Natural killer cell (primary cell): ENCODE results near the gene TAS2R20. TPM values are rescaled to one million over a fixed set of nuclear protein-coding genes. Genes with fewer than 3 reads are reported as not detected.

ENCODE experiments used
- ATAC-seq, 3 donors: fragments of 150-1000 bp in 2 of 3; fragments of 200-7000 bp in 1 of 3; cut with Tn5 transposase; 1 replicate in 1 of 3; 2 replicates in 2 of 3; pipeline ENCODE4 v1.10.0; 2021; ENCODE audit warnings: mild to moderate bottlenecking in 2 of 3, moderate library complexity in 2 of 3
- DNase-seq, 2 donors: peaks; one replicate each; pipeline versions ENCODE4 v3.0.0 to v3.0.0-alpha.2; 2013 to 2021; ENCODE audit warnings: mixed read lengths in 1 of 2
- H3K27ac ChIP-seq: one replicate; pipeline ENCODE4 v1.5.1; 2013; ENCODE audit warnings: mild to moderate bottlenecking, low read length
- H3K27me3 ChIP-seq: one replicate; pipeline ENCODE4 v1.6.1; 2013; ENCODE audit warnings: low read length; ENCODE audit not compliant: control insufficient read depth, insufficient read depth
- H3K36me3 ChIP-seq: one replicate; pipeline ENCODE4 v1.6.1; 2013; ENCODE audit warnings: low read length; ENCODE audit not compliant: control insufficient read depth, insufficient read depth
- H3K4me1 ChIP-seq: one replicate; pipeline ENCODE4 v1.6.1; 2013; ENCODE audit warnings: low read length; ENCODE audit not compliant: control insufficient read depth, insufficient read depth
- H3K4me3 ChIP-seq: one replicate; pipeline ENCODE4 v1.5.1; 2013; ENCODE audit warnings: low read length
- H3K9me3 ChIP-seq: one replicate; pipeline ENCODE4 v1.6.1; 2013; ENCODE audit warnings: low read length; ENCODE audit not compliant: control insufficient read depth, insufficient read depth
- H3K27ac Mint-ChIP-seq, 2 donors: one replicate each; pipeline ENCODE4 v1.8.0; 2022; ENCODE audit warnings: mild to moderate bottlenecking in 2 of 2, mixed read lengths in 2 of 2, moderate library complexity in 1 of 2
- H3K27me3 Mint-ChIP-seq, 2 donors: one replicate each; pipeline ENCODE4 v1.8.0; 2022; ENCODE audit warnings: low read depth in 2 of 2, mixed read lengths in 2 of 2
- H3K36me3 Mint-ChIP-seq: one replicate; pipeline ENCODE4 v1.8.0; 2022; ENCODE audit warnings: mixed read lengths
- H3K4me1 Mint-ChIP-seq, 2 donors: one replicate each; pipeline ENCODE4 v1.8.0; 2022; ENCODE audit warnings: mixed read lengths in 2 of 2
- H3K4me3 Mint-ChIP-seq: one replicate; pipeline ENCODE4 v1.8.0; 2022; ENCODE audit warnings: mild to moderate bottlenecking, moderate library complexity, mixed read lengths
- H3K9me3 Mint-ChIP-seq, 2 donors: one replicate each; pipeline ENCODE4 v1.8.0; 2022; ENCODE audit warnings: mixed read lengths in 2 of 2
- WGBS: methylation state at CpG from one replicate; pipeline ENCODE4 v1.1.7; 2013; ENCODE audit warnings: missing lambda C conversion rate; ENCODE audit not compliant: insufficient coverage; 5-methylcytosine and 5-hydroxymethylcytosine counted together
- intact Hi-C: fragments of 100-400 bp; cut with micrococcal nuclease; formaldehyde crosslinking; loops from one replicate; pipeline ENCODE4 v1.14.2; 2022
- total RNA-seq, 4 donors: library from RNA; stranded (reverse); fragments of 120-200 nt in 1 of 4; gene quantifications; one replicate each; pipeline versions ENCODE4 v1.2.3 to v1.2.4, GENCODE V29; 2013 to 2022
- TF ChIP-seq, protein P1 (sequence below): fragments of 200-600 bp; IDR thresholded peaks from one replicate; pipeline ENCODE4 v1.8.0; 2022; ENCODE audit warnings: antibody characterized with exemption

The TAS2R20 gene
- total RNA-seq, 3 donors from 2014 or later (not counting 1 experiment from before 2014, with no cell fraction given): 2.0 to 2.8 (median 2.4) TPM

GRCh38 chr12:10966314-10966713 lies 31.8 kb downstream of the TAS2R20 start:
- ATAC-seq (no peak), DNase-seq (no peak)
- Mint-ChIP-seq H3K27me3 (no peaks in the 10 kb centered on the region), H3K4me1 (peaks cover under 1 to 6% of the 10 kb centered on the region in 2 donors), H3K4me3 (no peak overlapping the region), H3K27ac (no peak overlapping the region), H3K36me3 (no peaks in the 10 kb centered on the region), H3K9me3 (no peaks in the 10 kb centered on the region)
- Histone ChIP-seq H3K9me3 (no peaks in the 10 kb centered on the region), H3K36me3 (no peaks in the 10 kb centered on the region), H3K4me3 (no peak overlapping the region), H3K4me1 (no peaks in the 10 kb centered on the region), H3K27me3 (no peaks in the 10 kb centered on the region), H3K27ac (no peak overlapping the region)
- TF ChIP-seq, protein P1, sequence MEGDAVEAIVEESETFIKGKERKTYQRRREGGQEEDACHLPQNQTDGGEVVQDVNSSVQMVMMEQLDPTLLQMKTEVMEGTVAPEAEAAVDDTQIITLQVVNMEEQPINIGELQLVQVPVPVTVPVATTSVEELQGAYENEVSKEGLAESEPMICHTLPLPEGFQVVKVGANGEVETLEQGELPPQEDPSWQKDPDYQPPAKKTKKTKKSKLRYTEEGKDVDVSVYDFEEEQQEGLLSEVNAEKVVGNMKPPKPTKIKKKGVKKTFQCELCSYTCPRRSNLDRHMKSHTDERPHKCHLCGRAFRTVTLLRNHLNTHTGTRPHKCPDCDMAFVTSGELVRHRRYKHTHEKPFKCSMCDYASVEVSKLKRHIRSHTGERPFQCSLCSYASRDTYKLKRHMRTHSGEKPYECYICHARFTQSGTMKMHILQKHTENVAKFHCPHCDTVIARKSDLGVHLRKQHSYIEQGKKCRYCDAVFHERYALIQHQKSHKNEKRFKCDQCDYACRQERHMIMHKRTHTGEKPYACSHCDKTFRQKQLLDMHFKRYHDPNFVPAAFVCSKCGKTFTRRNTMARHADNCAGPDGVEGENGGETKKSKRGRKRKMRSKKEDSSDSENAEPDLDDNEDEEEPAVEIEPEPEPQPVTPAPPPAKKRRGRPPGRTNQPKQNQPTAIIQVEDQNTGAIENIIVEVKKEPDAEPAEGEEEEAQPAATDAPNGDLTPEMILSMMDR: no peak
- intact Hi-C loops: no loop called here

GRCh38 chr12:10965476-10965875 lies 32.6 kb downstream of the TAS2R20 start:
- no peak for ATAC-seq
- Histone ChIP-seq H3K4me3 (no peak overlapping the region), H3K4me1 (peaks cover 3% of the 10 kb centered on the region), H3K27ac (no peak overlapping the region), H3K27me3 (no peaks in the 10 kb centered on the region), H3K36me3 (no peaks in the 10 kb centered on the region), H3K9me3 (no peaks in the 10 kb centered on the region)
- intact Hi-C loops: no loop called here
- no peak overlapping the region for H3K4me3 Mint-ChIP-seq
- no peaks in the 10 kb centered on the region for H3K27me3 Mint-ChIP-seq
- TF ChIP-seq, protein P1: no peak
- H3K9me3 Mint-ChIP-seq: no peaks in the 10 kb centered on the region
- no peaks in the 10 kb centered on the region for H3K36me3 Mint-ChIP-seq
- 100% methylated on average over 1 of the region's 1 CpG for WGBS
- peaks cover 7 to 14% of the 10 kb centered on the region in 2 donors for H3K4me1 Mint-ChIP-seq
- DNase-seq: no peak
- H3K27ac Mint-ChIP-seq: no peak overlapping the region

DNA sequence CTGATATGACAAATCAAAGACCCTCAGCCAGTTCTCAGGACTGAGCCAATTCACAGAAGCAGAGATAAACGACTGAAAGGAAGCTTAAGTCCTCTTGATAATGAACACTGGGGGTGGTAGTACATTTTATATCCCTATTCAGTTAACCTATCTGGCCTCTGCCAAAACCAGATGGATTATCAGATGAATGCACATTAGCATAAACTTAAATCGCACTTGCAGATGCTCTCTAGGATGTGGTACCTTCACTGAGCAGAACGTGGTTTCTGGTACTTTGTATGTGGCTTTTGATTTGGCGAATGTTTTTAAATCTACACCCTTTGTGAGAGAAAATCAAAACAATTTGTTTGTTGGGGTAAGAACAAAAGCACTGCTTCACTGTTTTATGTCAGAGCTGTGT lies 37.9 kb downstream of the TAS2R20 start:
- ATAC-seq (peak in 2 of 3 donors; percentile 63 to 69), DNase-seq (peak in 1 of 2 donors; percentile 49)
- no peak overlapping the region for H3K27ac Mint-ChIP-seq
- no peaks in the 10 kb centered on the region for H3K27me3 Mint-ChIP-seq
- intact Hi-C loops: no loop called here
- peaks cover 36 to 45% of the 10 kb centered on the region in 2 donors for H3K4me1 Mint-ChIP-seq
- H3K36me3 ChIP-seq: no peaks in the 10 kb centered on the region
- no peak overlapping the region for H3K4me3 Mint-ChIP-seq
- no peak overlapping the region for H3K4me3 ChIP-seq
- TF ChIP-seq, protein P1: no peak
- no peak overlapping the region for H3K27ac ChIP-seq
- H3K4me1 ChIP-seq: peaks cover 3% of the 10 kb centered on the region
- H3K9me3 Mint-ChIP-seq: peaks cover 0 to 3% of the 10 kb centered on the region in 2 donors
- 19% methylated on average over 4 of the region's 4 CpGs for WGBS
- no peaks in the 10 kb centered on the region for H3K27me3 ChIP-seq
- H3K36me3 Mint-ChIP-seq: no peaks in the 10 kb centered on the region
- no peaks in the 10 kb centered on the region for H3K9me3 ChIP-seq

GRCh38 chr12:10959804-10960203 lies 38.3 kb downstream of the TAS2R20 start:
- Histone ChIP-seq H3K27ac (no peak overlapping the region), H3K9me3 (no peaks in the 10 kb centered on the region), H3K4me1 (peaks cover 3% of the 10 kb centered on the region), H3K27me3 (no peaks in the 10 kb centered on the region), H3K4me3 (no peak overlapping the region), H3K36me3 (no peaks in the 10 kb centered on the region)
- Mint-ChIP-seq H3K27ac (no peak overlapping the region), H3K27me3 (no peaks in the 10 kb centered on the region), H3K9me3 (peaks cover 0 to 4% of the 10 kb centered on the region in 2 donors), H3K4me1 (peaks cover 39 to 49% of the 10 kb centered on the region in 2 donors), H3K36me3 (no peaks in the 10 kb centered on the region), H3K4me3 (no peak overlapping the region)
- ATAC-seq (peak in 2 of 3 donors; percentile 30 to 35), DNase-seq (peak in 1 of 2 donors; percentile 37)
- WGBS: 96% methylated on average over 2 of the region's 2 CpGs
- intact Hi-C loops: no loop called here
- TF ChIP-seq, protein P1: no peak
